Adipose tissue (tissue), 3 donors: ENCODE measurements around the gene DSC3. TPM values are rescaled to one million over a fixed set of nuclear protein-coding genes. Genes with fewer than 3 reads are reported as not detected.

Experiments used
- H3K27ac ChIP-seq: one replicate; pipeline ENCODE4 v1.5.1; 2013; ENCODE audit warnings: low read depth, low read length
- WGBS, 3 donors: extraction: QIAGEN DNeasy Blood & Tissue Kit; methylation state at CpG; one replicate each; pipeline ENCODE4 v1.1.7; 2013; 5-methylcytosine and 5-hydroxymethylcytosine counted together
- polyA plus RNA-seq, 3 donors: library from polyadenylated mRNA; stranded (reverse); fragments of 200-250 nt; gene quantifications; one replicate each; pipeline ENCODE4 v1.2.3, GENCODE V29; 2013
- donor health status: healthy with polysubstance abuse.
- donor health status: Bipolar disorder and iron deficiency.
- donor health status: healthy.

DSC3 gene
- 1 to 10 TPM in 1 of 3 donors, under 1 TPM in 2; 0.05 to 1.0 (median 0.73) TPM for polyA plus RNA-seq

GRCh38 chr18:31042406-31043181 is at the start of gene DSC3:
Gene DSC3 (minus strand): TSS chr18:31042742. CDS start chr18:31042660, 82 bp downstream.
- 1 to 4% (median 3%) methylated on average over 73 of the region's 73 CpGs for WGBS, 3 donors

GRCh38 chr18:31091350-31091749 is 48.8 kb upstream of the DSC3 start:
- no peak overlapping the region for H3K27ac ChIP-seq
- WGBS, 3 donors = 62 to 89% (median 82%) methylated on average over 1 of the region's 1 CpG

More at GRCh38 chr18:31042406-31043181, at the start of gene DSC3:
- H3K27ac ChIP-seq = no peak within 1 kb of the TSS

GRCh38 chr18:31088532-31088931 is 46.0 kb upstream of the DSC3 start:
- 90 to 95% (median 93%) methylated on average over 3 of the region's 3 CpGs for WGBS, 3 donors
- no peak overlapping the region for H3K27ac ChIP-seq

- no peak overlapping the region for H3K27ac ChIP-seq
- WGBS, 3 donors = 81 to 96% (median 91%) methylated on average over 3 of the region's 3 CpGs
Measured at GRCh38 chr18:31079973-31080372, 37.4 kb upstream of the DSC3 start.

DNA sequence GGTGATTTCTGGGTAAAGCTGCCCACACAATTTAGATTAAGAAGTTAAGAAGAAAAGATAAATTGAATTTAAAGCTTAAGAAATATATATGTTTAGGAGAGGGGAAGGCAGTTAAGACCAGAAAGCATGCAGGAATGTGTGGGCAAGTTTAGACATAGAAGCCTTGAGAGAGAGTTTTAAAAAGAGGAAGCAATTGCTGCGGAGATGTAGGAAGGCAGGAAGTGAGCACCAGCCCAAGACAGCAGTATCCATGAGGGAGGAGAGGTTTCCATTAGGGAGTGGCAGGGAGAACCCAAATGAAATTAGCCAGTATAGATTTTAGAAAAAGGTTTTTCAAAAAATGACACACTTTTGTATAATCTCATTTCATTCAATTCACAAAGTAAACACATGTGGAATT is 35.3 kb upstream of the DSC3 start:
- H3K27ac ChIP-seq = no peak overlapping the region
- 41 to 79% (median 42%) methylated on average over 1 of the region's 1 CpG for WGBS, 3 donors

DNA sequence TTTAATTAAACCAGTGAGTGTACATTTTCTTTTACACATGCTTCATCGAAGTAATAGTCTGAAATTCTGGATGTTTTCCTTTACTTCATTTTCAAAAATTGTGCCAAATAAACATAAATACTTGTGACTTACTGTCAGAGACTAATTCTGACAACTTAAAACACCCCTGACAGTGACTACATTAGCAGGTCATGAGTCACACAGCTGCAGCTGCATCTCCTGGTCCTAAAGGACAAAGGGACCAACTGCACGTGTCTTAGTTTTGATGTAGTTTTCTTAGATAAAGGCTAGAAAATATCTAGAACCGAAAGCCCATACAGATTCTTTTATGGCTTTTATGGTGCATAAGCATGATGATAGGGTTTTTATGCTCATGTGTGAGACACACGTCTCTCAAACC is 29.6 kb upstream of the DSC3 start:
- 88 to 92% (median 91%) methylated on average over 4 of the region's 4 CpGs for WGBS, 3 donors

GRCh38 chr18:31070206-31070605 is 27.7 kb upstream of the DSC3 start:
- 59 to 75% (median 65%) methylated on average over 3 of the region's 3 CpGs for WGBS, 3 donors

More for the DNA sequence above, 29.6 kb upstream of the DSC3 start:
- no peak overlapping the region for H3K27ac ChIP-seq

GRCh38 chr18:31066266-31066665 is 23.7 kb upstream of the DSC3 start:
- 96 to 100% (median 98%) methylated on average over 1 of the region's 1 CpG for WGBS, 3 donors
- H3K27ac ChIP-seq = no peak overlapping the region

More at GRCh38 chr18:31070206-31070605, 27.7 kb upstream of the DSC3 start:
- no peak overlapping the region for H3K27ac ChIP-seq

DNA sequence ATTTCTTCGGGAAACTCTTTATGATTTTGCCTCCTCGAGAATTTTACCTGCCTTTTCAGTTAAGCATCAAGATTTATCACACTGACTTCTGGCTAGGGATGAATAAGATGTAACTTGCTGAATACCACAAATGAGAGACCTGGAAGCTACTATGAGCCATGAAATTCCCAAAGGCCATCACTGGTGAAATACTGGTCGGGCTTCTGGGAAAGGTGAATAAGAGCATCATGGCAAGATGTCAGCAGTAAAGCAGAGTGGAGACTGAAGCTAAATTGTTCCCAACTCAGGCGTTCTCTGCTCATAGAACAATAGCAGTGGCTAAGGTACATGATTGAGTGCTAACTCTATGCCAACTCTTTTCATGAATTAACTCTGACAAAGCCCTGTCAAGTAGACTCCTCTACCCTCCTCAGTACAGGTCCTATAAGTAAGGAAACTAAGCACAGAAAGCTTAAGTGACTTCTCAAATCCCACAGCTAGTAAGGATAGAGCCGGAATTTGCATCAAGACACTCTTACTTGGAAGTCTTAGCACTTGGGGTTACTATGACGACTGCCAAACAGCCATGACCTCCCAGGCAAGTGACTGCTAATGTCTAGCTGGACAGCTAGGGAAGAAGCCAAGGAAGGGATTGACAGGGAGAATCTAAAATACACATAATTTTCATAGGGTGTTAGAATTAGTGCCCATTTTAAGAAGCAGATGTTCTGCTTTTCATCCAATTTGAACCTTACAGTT is 22.7 kb upstream of the DSC3 start:
- no peak overlapping the region for H3K27ac ChIP-seq
- WGBS, 3 donors = 80 to 89% (median 81%) methylated on average over 6 of the region's 6 CpGs

GRCh38 chr18:31064130-31064529 is 21.6 kb upstream of the DSC3 start:
- 54 to 74% (median 55%) methylated on average over 1 of the region's 1 CpG for WGBS, 3 donors
- no peak overlapping the region for H3K27ac ChIP-seq

GRCh38 chr18:31061945-31062344 is 19.4 kb upstream of the DSC3 start:
- WGBS, 3 donors = 35 to 54% (median 41%) methylated on average over 4 of the region's 4 CpGs
- H3K27ac ChIP-seq = no peak overlapping the region

- no peak overlapping the region for H3K27ac ChIP-seq
- 93 to 98% (median 93%) methylated on average over 3 of the region's 3 CpGs for WGBS, 3 donors
Measured at GRCh38 chr18:31058897-31059296, 16.4 kb upstream of the DSC3 start.

DNA sequence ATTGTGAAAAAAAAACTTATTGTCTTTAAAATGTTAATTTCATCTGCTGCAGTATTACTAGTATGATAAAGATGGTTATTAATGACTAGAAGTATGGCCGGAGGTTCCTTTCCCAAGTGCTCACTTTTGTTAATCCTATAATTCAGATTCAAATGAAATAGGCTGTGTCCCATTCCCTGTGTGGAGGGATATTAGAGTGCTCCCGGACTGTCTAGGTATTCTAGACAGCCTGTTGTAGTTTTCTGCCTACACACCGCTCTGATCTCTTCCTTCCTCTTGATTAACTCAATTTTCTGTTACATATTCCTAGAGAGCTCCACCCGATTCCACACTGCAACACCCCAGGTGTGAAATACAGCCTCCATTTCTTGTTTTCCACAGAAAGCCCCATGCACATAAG is 15.4 kb upstream of the DSC3 start:
- 75 to 81% (median 80%) methylated on average over 4 of the region's 4 CpGs for WGBS, 3 donors
- H3K27ac ChIP-seq = no peak overlapping the region

GRCh38 chr18:31057051-31057450 is 14.5 kb upstream of the DSC3 start:
- H3K27ac ChIP-seq = no peak overlapping the region
- WGBS, 3 donors = 46 to 63% (median 46%) methylated on average over 5 of the region's 5 CpGs

DNA sequence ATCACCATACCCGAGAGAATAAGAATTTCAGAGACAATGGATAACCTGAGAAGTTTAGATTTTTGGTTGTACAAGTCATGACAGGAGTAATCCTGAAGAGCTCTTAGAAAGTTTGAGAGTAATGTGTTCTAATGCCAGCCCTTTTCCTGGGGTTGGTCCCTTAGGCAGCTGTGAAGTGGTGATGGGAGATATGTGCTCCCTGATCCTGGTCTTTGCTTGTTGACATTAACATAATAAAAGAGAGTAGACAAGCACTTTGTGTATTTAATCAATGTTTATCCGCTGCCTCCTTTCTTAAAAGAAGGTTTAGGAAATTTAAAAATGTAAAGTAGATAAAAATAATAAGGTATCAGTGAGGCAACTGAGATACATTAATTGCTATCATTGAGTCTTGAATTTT is 13.8 kb upstream of the DSC3 start:
- 81 to 85% (median 81%) methylated on average over 2 of the region's 2 CpGs for WGBS, 3 donors
- no peak overlapping the region for H3K27ac ChIP-seq

GRCh38 chr18:31050635-31051034 is 8.1 kb upstream of the DSC3 start:
- 77 to 87% (median 79%) methylated on average over 3 of the region's 3 CpGs for WGBS, 3 donors
- H3K27ac ChIP-seq = no peak overlapping the region

- no peak overlapping the region for H3K27ac ChIP-seq
- 49 to 53% (median 52%) methylated on average over 4 of the region's 4 CpGs for WGBS, 3 donors
Measured at GRCh38 chr18:31049189-31049588, 6.6 kb upstream of the DSC3 start.

DNA sequence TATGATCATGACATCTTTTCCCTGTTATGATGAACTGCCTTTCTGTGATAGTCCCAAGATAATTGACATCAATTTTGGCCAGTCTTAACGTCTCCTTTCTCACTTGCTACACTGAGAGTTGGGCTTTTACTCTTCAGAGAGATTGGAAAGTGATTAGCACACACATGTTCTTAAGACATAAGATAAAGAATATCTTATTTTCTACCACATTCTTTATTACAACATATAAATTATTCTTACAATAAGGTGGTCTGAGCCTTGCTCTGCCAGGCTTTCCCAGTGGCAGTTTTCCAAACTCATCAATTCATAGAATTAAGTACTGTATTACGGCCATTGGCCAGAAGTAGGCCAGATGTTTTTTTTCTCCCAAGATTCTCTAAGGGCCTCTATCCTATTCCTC is 5.7 kb upstream of the DSC3 start:
- H3K27ac ChIP-seq = no peak overlapping the region
- 41 to 63% (median 56%) methylated on average over 2 of the region's 2 CpGs for whole genome bisulfite sequencing, 3 donors

DNA sequence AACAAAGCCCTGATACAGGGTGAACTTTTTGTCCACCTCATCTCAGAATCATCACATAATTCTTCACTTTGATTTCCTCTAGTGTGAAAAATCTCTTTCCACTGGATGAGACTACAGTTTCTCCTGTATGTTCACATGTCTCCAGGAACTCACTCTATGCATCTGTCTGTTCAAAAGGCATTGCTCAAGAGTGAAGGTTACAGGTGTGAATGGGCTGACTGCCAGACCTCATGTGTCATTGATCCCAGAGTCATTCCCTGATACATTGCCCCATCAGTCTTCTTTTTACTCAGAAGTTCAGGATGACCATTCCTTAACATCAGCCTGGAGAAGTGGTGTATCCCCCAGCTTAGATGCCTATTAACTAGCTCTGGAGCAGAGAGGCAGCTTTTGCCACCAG is 4.4 kb upstream of the DSC3 start:
- H3K27ac ChIP-seq = no peak overlapping the region

- 84 to 92% (median 86%) methylated on average over 6 of the region's 6 CpGs for WGBS, 3 donors
- H3K27ac ChIP-seq = no peak overlapping the region
Measured at GRCh38 chr18:31045599-31045998, 3.1 kb upstream of the DSC3 start.
